ENCODE data around the gene P2RY6.
"Not testable (repeated sequence)": the region's sequence is repeated elsewhere in the genome, so short reads cannot be mapped to it uniquely, and the experiment has no call there.

The P2RY6 gene

GRCh38 chr11:73272680-73273038 is 521 bp downstream of the P2RY6 start:
- H3K4me1 Mint-ChIP-seq, result no peaks in the 10 kb centered on the region
- H3K36me3 Mint-ChIP-seq, result no peaks in the 10 kb centered on the region

GRCh38 chr11:73273222-73273895 is 1.2 kb downstream of the P2RY6 start:
- Mint-ChIP-seq H3K4me3 (no peak overlapping the region), H3K27ac (no peak overlapping the region), H3K36me3 (no peaks in the 10 kb centered on the region), H3K27me3 (peaks cover 47% of the 10 kb centered on the region), H3K9me3 (no peaks in the 10 kb centered on the region), H3K4me1 (no peaks in the 10 kb centered on the region)
- CTCF ChIA-PET, result interaction anchor here (0.9 kb wide), 1 partner anchor 13 kb away, joined by 3 read pairs; no protein-coding TSS in a partner anchor
- DNase-seq, result no peak

More at GRCh38 chr11:73272680-73273038, 521 bp downstream of the P2RY6 start:
- Mint-ChIP-seq H3K4me3 (no peak overlapping the region), H3K9me3 (no peaks in the 10 kb centered on the region), H3K27me3 (peaks cover 54% of the 10 kb centered on the region), H3K27ac (no peak overlapping the region)
- CTCF ChIA-PET, result no interaction called here
- no peak for DNase-seq

GRCh38 chr11:73274191-73274590 is 2.1 kb downstream of the P2RY6 start:
- H3K4me1 Mint-ChIP-seq, H3K9me3 Mint-ChIP-seq, DNase-seq, H3K27ac Mint-ChIP-seq, H3K36me3 Mint-ChIP-seq, H3K4me3 Mint-ChIP-seq: not testable (repeated sequence)
- CTCF ChIA-PET, result interaction anchor here (1.3 kb wide), 1 partner anchor 15 kb away, joined by 4 read pairs; no protein-coding TSS in a partner anchor
- H3K27me3 Mint-ChIP-seq, result peaks cover 40% of the 10 kb centered on the region

- H3K27me3 Mint-ChIP-seq, result peaks cover 40% of the 10 kb centered on the region
- no peaks in the 10 kb centered on the region for H3K9me3 Mint-ChIP-seq
- no peaks in the 10 kb centered on the region for H3K4me1 Mint-ChIP-seq
- CTCF ChIA-PET, result interaction anchor here (1.3 kb wide), 1 partner anchor 14 kb away, joined by 4 read pairs; no protein-coding TSS in a partner anchor
- no peak for DNase-seq
- no peak overlapping the region for H3K27ac Mint-ChIP-seq
- no peaks in the 10 kb centered on the region for H3K36me3 Mint-ChIP-seq
- no peak overlapping the region for H3K4me3 Mint-ChIP-seq
Measured at GRCh38 chr11:73274722-73275380, 2.7 kb downstream of the P2RY6 start.

GRCh38 chr11:73275381-73275750 is 3.2 kb downstream of the P2RY6 start:
- Mint-ChIP-seq H3K9me3 (no peaks in the 10 kb centered on the region), H3K27me3 (peaks cover 35% of the 10 kb centered on the region), H3K4me1 (no peaks in the 10 kb centered on the region), H3K27ac (no peak overlapping the region), H3K36me3 (no peaks in the 10 kb centered on the region), H3K4me3 (no peak overlapping the region)
- no peak for DNase-seq
- CTCF ChIA-PET, result interaction anchor here (1.3 kb wide), 1 partner anchor 14 kb away, joined by 4 read pairs; no protein-coding TSS in a partner anchor

GRCh38 chr11:73277467-73277866 is 5.3 kb downstream of the P2RY6 start:
- Mint-ChIP-seq H3K9me3 (no peaks in the 10 kb centered on the region), H3K27ac (no peak overlapping the region), H3K4me1 (peaks cover 7% of the 10 kb centered on the region), H3K27me3 (peaks cover 36% of the 10 kb centered on the region), H3K36me3 (no peaks in the 10 kb centered on the region), H3K4me3 (no peak overlapping the region)
- CTCF ChIA-PET, result no interaction called here
- no peak for DNase-seq

- Mint-ChIP-seq H3K9me3 (no peaks in the 10 kb centered on the region), H3K4me3 (no peak overlapping the region), H3K27me3 (peaks cover 35% of the 10 kb centered on the region), H3K27ac (no peak overlapping the region), H3K4me1 (peaks cover 7% of the 10 kb centered on the region), H3K36me3 (no peaks in the 10 kb centered on the region)
- CTCF ChIA-PET, result interaction anchor here (1.1 kb wide), 1 partner anchor 8 kb away, joined by 4 read pairs; no protein-coding TSS in a partner anchor
- no peak for DNase-seq
Measured at GRCh38 chr11:73280626-73281025, 8.5 kb downstream of the P2RY6 start.

GRCh38 chr11:73281201-73281741 is 9.1 kb downstream of the P2RY6 start:
- Mint-ChIP-seq H3K4me1 (peaks cover 7% of the 10 kb centered on the region), H3K9me3 (no peaks in the 10 kb centered on the region), H3K27ac (no peak overlapping the region), H3K27me3 (peaks cover 41% of the 10 kb centered on the region), H3K4me3 (no peak overlapping the region), H3K36me3 (no peaks in the 10 kb centered on the region)
- CTCF ChIA-PET, result interaction anchor here (1.1 kb wide), 1 partner anchor 13 kb away, joined by 3 read pairs; no protein-coding TSS in a partner anchor
- DNase-seq, result no peak

- no peak overlapping the region for H3K4me3 Mint-ChIP-seq
- H3K27me3 Mint-ChIP-seq, result peaks cover 46% of the 10 kb centered on the region
- no peaks in the 10 kb centered on the region for H3K9me3 Mint-ChIP-seq
- peaks cover 7% of the 10 kb centered on the region for H3K4me1 Mint-ChIP-seq
- CTCF ChIA-PET, result interaction anchor here (1.1 kb wide), 1 partner anchor 13 kb away, joined by 3 read pairs; no protein-coding TSS in a partner anchor
- no peak for DNase-seq
- no peaks in the 10 kb centered on the region for H3K36me3 Mint-ChIP-seq
- H3K27ac Mint-ChIP-seq, result no peak overlapping the region
Measured at GRCh38 chr11:73281796-73282660, 9.9 kb downstream of the P2RY6 start.

- Mint-ChIP-seq H3K27me3 (peaks cover 51% of the 10 kb centered on the region), H3K36me3 (no peaks in the 10 kb centered on the region), H3K27ac (no peak overlapping the region), H3K4me3 (no peak overlapping the region), H3K4me1 (peaks cover 14% of the 10 kb centered on the region), H3K9me3 (no peaks in the 10 kb centered on the region)
- CTCF ChIA-PET, result no interaction called here
- DNase-seq, result no peak
Measured at GRCh38 chr11:73283276-73284000, 11.3 kb downstream of the P2RY6 start.

GRCh38 chr11:73284106-73284505 is 12.0 kb downstream of the P2RY6 start:
- no peak overlapping the region for H3K4me3 Mint-ChIP-seq
- DNase-seq, result no peak
- no peaks in the 10 kb centered on the region for H3K9me3 Mint-ChIP-seq
- CTCF ChIA-PET, result interaction anchor here (0.8 kb wide), 1 partner anchor 52 kb away, joined by 3 read pairs; no protein-coding TSS in a partner anchor
- peaks cover 19% of the 10 kb centered on the region for H3K4me1 Mint-ChIP-seq
- peaks cover 51% of the 10 kb centered on the region for H3K27me3 Mint-ChIP-seq
- no peaks in the 10 kb centered on the region for H3K36me3 Mint-ChIP-seq
- H3K27ac Mint-ChIP-seq, result no peak overlapping the region

GRCh38 chr11:73285721-73286120 is 13.6 kb downstream of the P2RY6 start:
- H3K36me3 Mint-ChIP-seq, result no peaks in the 10 kb centered on the region
- CTCF ChIA-PET, result interaction anchor here (0.6 to 1.6 kb wide), 3 partner anchors 9 to 178 kb away, joined by 3 to 5 read pairs (median 3); no protein-coding TSS in a partner anchor

GRCh38 chr11:73286240-73286810 is 14.2 kb downstream of the P2RY6 start:
- peaks cover 19% of the 10 kb centered on the region for H3K4me1 Mint-ChIP-seq
- no peaks in the 10 kb centered on the region for H3K36me3 Mint-ChIP-seq
- no peaks in the 10 kb centered on the region for H3K9me3 Mint-ChIP-seq
- peaks cover 47% of the 10 kb centered on the region for H3K27me3 Mint-ChIP-seq
- H3K4me3 Mint-ChIP-seq, result no peak overlapping the region
- CTCF ChIA-PET, result interaction anchor here (1.0 to 5.5 kb wide), 4 partner anchors 9 to 101 kb away, joined by 3 to 62 read pairs (median 23); no protein-coding TSS in a partner anchor
- DNase-seq, result no peak
- peak overlapping the region; percentile 40 for H3K27ac Mint-ChIP-seq

More at GRCh38 chr11:73285721-73286120, 13.6 kb downstream of the P2RY6 start:
- Mint-ChIP-seq H3K27ac (peak overlapping the region; percentile 40), H3K27me3 (peaks cover 47% of the 10 kb centered on the region), H3K9me3 (no peaks in the 10 kb centered on the region), H3K4me1 (peaks cover 20% of the 10 kb centered on the region), H3K4me3 (no peak overlapping the region)
- no peak for DNase-seq

Data from activated naive CD4-positive, alpha-beta T cell treated with anti-CD3 and anti-CD28 coated beads, Interleukin-2, amount 10 ng/mL, durations not matched to agents 7 days and 5 days (primary cell).